ENCODE results near the gene RHOG. TPM values are rescaled to one million over a fixed set of nuclear protein-coding genes. Genes with fewer than 3 reads are reported as not detected.

The RHOG gene
- total RNA-seq, 1 donor from 2014 or later, result 6.6 TPM

- Mint-ChIP-seq H3K27me3 (ENCODE audit: unreplicated experiment) (no peaks in the 10 kb centered on the region), H3K36me3 (ENCODE audit: unreplicated experiment) (no peaks in the 10 kb centered on the region), H3K9me3 (ENCODE audit: unreplicated experiment) (no peaks in the 10 kb centered on the region), H3K27ac (ENCODE audit: unreplicated experiment) (no peak overlapping the region), H3K4me3 (ENCODE audit: unreplicated experiment) (no peak overlapping the region), H3K4me1 (ENCODE audit: low read depth, unreplicated experiment) (peaks cover 1% of the 10 kb centered on the region)
- DNase-seq, result no peak
- no peak for TF ChIP-seq CTCF (IDR thresholded peaks at IDR 0.05; ENCODE audit: partially characterized antibody, unreplicated experiment)
Measured at GRCh38 chr11:3781423-3781822, 59.3 kb downstream of the RHOG start.

Other genes starting within 250 kb of the RHOG start
- not detected for gene ART5, start 199.0 kb downstream of the RHOG start, total RNA-seq (ENCODE audit: unreplicated experiment)
- gene ART1, start 195.8 kb downstream of the RHOG start, total RNA-seq (ENCODE audit: unreplicated experiment), result not detected
- 0.91 TPM for gene CHRNA10, start 169.6 kb downstream of the RHOG start, total RNA-seq (ENCODE audit: unreplicated experiment)
- gene NUP98, start 43.4 kb downstream of the RHOG start, total RNA-seq (ENCODE audit: unreplicated experiment), result 49.6 TPM
- 20.0 TPM for gene PGAP2, start 32.4 kb downstream of the RHOG start, total RNA-seq (ENCODE audit: unreplicated experiment)
- 9.6 TPM for gene STIM1, start 14.7 kb upstream of the RHOG start, total RNA-seq (ENCODE audit: unreplicated experiment)

Data from glutamatergic neuron (in vitro differentiated cells).